Kasumi-1 (cell line): ENCODE results near the gene NRL.
A peak's percentile ranks its signal among the peaks of the same experiment; 100 is the strongest.

Experiments used
- DNase-seq, 2 experiments: peaks; one replicate each; lab custom pipeline; 2025; lab: John Stamatoyannopoulos, UW

NRL gene

DNA sequence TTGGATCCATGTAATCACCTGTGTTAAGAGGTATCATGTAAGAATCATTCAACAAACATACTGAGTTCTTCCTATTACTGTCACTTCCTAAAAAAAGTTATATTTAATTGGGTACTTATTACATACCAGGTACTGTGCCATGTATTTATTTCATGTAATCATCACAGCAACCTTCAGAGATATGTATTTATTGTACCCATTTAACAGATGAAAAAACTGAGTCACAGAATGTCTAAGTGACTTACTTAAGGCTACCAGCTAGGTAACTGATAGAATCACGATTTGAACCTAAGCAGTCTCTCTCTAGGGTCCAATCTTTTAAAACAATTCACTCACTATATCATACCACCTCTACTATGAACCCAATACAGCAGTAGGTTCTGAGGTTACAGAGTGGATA, 29.7 kb upstream of the NRL start:
- no peak for DNase-seq

DNA sequence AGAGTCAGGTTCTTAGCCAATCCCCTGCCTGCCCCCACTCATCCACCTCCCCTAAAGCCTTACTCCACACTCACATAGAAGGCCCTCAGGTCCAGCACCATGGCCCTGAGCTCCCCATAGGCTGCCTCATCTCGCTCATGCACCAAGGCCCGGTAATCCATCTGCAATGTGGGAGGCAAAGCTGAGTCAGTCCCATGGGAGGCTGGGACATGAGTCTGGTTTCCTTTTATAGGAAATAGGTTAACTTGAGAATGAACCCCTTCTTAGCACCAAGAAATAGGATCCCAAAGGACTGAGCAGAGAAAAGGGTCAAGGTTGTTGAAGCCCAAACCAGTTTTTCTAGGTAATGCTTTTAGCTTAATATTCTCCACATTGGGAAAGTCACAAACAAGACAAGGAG, 28.8 kb upstream of the NRL start:
- no peak for DNase-seq

DNA sequence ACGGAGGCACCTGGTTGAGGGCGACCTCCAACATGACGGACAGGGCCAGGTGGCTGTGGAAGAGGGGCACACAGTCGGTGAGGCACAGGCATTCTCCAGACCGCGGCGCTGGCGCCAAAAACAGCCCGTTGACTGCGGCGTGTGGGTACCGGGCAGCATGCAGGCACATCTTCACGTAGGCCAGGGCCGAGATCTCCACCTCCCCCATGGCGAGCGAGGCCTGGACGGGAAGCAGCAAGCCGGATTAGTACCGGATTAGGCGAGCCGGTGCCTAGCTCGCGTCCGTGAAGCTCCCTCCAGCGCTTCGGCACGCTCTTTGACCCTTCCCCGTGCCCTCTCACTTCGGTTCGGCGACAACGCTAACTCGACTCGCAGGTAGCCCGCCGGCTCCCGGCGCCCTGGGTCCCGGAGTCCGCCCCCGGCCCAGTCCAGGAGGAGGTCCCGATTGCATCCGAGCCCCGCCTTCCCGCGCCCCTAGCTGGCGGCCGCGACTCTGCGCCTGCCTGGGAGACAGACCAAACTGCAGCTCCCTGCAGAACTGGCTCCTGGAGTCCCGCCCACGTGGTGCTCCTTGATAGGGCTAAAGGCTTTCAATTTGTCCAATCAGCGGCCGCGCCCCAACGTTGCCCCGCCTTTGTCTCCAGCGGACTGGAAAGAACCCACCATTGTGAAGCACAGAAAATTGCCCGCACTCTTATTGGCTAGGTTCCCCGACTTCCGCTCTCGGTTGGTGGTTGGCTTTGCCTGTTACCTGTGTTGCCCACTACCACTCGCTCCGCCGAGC, 26.5 kb upstream of the NRL start, which contains the start of gene EMC9:
Gene EMC9, minus strand, starts transcription at position 495 of the 784 bp plus-strand sequence. Its CDS starts 287 bp downstream, at position 208.
- peak; percentile 99 for DNase-seq

DNA sequence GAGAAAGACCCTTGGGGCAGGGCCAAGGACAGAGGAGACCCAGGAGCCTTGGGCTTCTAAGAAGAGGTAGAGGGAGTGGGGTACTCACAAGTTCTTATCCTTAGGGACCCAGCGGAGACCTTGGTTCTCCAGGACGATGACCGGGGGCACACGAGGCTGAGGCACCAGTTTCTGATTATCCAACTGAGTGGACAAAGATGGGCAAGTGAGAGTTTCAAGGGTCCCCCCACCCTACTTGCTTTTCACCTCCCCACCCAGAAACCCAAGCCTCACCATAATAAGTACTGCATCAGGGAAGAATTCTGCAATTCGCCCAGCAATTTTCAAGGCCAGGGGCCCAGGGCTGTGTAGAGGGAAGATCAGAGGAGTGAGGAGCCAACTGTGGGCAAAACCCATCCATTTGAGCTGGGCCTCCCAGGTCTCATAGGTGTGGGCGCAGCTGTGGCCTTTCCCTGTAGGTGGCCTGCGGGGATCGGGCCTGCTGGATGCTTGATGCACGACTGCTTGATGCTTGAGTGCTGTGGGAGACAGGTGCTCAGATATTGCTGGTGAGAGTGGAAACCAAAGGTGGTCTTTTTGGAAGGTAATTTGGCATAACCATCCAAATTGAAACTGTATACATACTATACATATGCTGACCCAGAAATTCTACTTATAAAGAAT, 24.7 kb upstream of the NRL start:
- no peak for DNase-seq

DNA sequence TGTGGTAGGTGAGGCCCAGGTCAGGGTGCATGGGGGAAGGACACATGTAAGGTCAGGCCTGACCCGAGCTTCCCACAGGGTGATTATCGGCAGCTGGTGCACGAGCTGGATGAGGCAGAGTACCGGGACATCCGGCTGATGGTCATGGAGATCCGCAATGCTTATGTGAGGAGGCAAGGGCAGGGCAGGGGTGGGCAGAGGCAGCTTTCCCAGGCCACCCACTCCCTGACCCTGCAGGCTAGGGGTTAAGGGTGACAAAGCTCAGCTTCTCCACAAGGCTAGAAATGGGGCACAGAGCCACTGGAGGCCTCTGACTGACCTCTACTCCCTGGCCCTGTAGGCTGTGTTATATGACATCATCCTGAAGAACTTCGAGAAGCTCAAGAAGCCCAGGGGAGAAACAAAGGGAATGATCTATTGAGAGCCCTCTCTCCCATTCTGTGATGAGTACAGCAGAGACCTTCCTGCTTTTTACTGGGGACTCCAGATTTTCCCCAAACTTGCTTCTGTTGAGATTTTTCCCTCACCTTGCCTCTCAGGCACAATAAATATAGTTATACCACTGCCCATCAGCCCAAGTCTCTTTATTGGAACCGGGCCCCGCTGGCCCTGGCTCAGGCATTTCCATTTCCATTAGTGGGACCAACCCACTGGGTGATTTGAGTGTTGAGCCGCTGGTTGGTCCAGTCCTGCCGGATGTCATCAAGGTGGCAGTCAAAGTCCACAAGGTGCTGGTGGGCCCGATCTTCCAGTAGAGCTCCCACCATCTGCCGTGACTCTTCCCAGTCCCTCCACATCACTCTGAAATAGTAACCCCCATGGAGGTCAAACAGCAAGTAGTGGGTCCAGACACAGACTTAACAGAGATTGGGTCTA, 23.9 kb upstream of the NRL start:
- DNase-seq: no peak

DNA sequence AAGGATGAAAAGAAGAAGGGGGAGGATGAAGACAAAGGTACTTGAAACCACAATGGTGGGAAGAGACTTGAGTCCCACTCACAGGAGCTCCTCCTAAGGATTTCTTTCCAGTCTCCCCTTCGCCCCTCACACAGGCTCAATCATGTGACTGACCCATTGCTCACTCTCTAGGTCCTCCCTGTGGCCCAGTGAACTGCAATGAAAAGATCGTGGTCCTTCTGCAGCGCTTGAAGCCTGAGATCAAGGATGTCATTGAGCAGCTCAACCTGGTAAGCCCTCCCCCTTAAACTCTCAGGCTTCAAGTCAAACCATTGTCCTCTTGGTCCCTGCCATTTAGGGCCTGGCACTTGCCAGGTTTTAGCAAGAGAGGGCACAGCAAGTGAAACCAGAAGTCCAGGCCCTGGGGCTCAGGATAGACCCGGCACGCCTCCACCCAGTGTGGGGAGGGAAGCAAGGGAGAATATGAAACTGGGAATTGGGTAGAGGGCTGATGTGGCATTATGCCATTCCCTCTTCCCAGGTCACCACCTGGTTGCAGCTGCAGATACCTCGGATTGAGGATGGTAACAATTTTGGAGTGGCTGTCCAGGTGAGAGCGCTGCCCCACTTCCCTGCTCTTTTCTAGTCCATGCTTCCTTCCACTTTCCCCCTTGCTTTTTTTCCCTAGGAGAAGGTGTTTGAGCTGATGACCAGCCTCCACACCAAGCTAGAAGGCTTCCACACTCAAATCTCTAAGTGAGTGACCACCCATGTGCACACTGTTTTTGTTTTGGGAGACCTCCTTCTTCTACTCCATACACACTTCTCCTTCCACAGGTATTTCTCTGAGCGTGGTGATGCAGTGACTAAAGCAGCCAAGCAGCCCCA, 23.0 kb upstream of the NRL start:
- no peak for DNase-seq

DNA sequence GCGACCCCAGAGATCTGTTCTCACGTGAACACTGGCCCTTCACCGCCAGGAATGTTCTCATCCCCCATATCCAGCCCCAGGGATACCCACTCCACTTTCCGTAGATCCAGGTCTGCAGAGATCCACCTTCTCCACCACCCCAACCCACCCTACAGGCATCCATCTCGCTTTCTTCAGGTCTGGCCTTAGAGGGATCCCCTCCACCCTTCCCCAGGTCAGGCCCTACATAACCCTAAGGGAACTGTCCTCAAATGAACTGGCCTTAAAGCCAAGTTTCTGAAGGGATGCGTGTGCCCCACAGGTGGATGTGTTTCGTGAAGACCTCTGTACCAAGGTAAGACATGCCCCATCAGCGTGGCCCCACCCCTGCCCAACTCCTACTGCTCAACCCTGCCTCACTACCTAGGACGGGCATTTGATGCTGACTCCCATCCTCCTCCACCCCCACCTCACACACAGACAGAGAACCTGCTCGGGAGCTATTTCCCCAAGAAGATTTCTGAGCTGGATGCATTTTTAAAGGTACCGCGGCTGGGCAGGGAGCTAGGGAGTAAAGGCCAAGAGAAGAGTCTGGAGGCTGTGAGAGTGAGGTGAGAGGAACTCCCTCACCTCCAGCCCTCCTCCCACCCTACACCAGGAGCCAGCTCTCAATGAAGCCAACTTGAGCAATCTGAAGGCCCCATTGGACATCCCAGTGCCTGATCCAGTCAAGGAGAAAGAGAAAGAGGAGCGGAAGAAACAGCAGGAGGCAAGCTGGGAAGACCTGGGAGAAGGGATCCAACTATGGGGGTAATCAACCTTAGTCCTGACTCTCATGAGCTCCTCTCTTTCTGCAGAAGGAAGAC, 22.2 kb upstream of the NRL start:
- DNase-seq: no peak

DNA sequence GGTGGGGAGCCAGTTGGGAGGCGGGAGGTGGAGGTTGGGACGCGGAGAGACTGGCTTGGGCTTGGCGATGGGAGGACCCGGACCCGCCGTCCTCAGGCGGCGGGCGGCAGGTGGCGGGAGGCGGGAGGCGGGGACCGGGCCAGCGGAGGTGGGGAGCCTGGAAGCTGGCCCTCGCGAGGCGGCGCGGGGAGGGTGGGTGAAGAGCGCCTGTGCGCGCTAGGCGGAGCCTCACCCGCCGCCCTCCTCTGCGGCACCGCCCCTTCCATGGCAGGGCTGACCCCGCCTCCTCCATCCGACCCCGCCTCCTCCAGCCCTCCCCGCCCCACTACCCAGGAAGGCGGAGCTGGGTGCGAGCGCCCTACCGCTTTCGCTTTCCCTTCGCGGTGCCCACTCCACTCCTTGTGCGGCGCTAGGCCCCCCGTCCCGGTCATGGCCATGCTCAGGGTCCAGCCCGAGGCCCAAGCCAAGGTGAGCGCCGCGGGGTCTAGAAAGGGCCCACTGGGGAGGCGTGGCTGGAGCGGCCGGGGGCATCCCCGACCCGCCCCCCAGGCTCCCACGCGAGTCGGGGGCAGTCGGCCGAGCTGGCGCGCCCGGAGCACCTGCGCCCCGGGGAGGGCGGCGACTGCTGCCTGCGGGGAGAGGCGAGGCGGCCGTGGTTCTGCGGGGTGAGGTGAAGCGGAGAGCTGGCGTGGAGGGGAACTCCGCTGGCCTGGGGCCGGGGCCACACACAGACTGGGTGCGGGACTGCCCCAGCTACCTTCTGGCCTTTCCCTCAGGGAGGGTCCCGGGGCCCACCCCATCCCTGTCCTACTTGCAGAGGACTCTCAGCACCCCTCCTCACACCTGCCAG, 21.3 kb upstream of the NRL start, which contains the start of gene PSME1:
Gene PSME1, plus strand, starts transcription at position 361 of the 850 bp plus-strand sequence. Its CDS starts 69 bp downstream, at position 430.
- DNase-seq: peak; percentile 83 to 86

DNA sequence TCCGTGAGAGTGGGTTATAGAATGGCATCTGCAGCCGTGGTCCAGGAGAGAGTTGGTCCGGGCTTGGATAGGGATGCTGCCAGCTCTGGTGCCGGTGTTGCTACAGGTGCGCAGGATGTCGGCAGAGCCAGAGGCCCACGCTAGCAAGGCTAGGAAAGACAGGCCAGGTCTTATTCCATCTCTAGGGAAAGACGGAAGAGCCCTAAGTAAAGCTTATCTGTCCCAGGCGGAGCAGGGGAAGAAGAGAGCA, 20.8 kb upstream of the NRL start:
- peak in 1 of 2 experiments; percentile 50 for DNase-seq

DNA sequence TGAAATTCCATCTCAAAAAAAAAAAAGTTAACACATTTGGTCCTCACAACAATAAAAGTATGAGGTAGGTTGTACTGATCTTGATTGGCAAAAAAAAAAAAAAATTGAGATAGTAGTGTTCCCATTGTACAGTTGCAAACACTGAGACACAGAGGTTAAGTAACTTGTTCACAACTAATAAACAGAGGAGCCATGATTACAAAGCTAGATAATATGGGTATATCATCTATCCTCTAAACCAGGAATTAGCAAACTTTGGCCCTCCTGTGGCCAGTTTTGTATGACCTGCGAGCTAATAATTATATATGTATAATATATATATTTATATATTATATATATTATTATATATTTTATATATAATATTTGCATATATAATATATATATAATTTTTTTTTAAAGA, 19.0 kb upstream of the NRL start:
- peak in 1 of 2 experiments; percentile 25 for DNase-seq

DNA sequence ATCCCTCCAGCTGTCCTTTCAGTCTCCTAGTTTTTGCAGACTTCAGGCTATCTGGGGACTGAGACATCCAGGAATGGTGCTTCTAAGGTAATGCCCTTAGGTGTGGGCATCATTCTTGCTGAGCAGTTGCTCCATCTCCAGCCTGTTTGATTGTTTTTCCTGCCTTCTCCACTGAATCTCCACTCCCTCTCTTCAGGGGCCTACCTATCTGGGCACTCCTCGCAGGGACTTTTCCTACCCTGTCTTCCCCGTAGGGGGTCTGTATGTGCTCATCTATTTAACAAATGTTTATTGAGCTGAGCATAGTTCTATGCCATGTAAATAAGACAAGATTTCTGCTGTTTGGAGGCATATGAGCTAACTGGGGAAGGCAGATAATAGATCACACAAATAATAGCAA, 18.2 kb upstream of the NRL start:
- DNase-seq: no peak

DNA sequence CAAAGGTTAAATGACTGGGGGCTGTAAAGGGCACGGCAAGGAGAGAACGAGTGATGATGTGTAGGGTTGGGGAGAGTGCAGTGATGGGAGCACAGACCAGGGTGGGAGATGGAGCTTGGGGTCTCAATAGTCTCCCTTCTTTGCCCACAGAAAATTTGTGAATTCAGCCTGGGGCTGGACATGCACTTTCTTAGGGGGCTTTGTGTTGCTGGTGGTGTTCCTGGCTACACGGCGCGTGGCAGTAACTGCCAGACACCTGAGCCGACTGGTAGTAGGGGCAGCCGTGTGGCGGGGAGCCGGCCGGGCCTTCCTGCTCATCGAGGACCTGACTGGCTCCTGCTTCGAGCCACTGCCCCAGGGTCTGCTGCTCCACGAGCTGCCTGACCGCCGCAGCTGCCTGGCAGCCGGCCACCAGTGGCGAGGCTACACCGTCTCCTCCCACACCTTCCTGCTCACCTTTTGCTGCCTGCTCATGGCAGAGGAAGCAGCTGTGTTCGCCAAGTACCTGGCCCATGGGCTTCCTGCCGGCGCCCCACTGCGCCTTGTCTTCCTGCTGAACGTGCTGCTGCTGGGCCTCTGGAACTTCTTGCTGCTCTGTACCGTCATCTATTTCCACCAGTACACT, 17.4 kb upstream of the NRL start:
- DNase-seq: no peak

DNA sequence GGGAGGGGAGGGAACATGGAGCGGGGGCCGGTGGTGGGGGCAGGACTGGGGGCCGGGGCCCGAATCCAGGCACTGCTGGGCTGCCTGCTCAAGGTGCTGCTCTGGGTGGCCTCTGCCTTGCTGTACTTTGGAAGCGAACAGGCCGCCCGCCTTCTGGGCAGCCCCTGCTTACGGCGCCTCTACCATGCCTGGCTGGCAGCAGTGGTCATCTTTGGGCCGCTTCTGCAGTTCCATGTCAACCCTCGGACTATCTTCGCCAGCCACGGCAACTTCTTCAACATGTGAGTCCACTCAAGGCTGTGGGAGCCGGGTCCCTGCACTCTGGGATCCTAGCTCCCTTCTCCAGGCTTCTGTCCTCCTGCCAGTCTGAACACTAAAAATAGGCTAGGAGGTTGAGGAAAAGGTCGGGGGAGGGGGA, 16.8 kb upstream of the NRL start:
- no peak for DNase-seq

DNA sequence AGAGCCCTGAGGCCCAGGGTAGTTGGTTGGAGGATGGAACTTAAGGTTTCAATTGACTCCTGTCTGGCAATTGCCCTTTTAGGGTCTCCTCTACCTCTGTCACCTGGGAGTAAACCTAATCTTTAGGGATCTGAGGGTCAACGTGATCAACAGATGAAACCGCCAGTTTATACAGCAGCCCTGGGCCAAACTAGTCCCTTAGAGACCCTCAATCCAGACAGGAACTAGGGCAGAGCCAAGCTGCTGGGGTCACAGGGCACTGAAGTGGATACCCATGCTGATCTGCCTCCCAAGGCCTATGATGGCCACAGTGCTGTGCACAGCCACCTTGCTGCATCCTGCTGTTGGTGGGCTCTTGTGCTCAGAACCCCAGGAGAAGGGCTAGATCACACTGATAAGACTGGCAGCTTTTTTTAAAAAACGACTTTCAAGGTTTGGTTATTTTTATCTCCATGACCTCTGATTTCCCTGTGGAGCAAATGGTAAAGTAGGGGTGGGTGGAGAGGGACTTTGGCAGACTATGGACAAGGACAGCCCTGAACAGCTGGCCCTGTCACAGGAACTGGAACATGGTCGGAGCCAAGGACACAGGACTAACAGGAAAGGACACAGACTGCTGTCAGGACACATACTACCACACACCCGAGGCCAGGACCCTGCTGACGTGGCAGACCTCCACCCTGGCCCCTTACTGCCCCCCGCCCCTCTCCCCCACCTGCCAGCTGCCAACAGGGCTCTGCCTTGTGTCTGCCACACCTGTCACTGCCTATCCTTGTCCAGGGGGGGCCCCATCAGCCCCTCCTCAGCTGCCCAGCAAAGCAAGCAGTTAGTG, 16.2 kb upstream of the NRL start:
- DNase-seq: no peak

DNA sequence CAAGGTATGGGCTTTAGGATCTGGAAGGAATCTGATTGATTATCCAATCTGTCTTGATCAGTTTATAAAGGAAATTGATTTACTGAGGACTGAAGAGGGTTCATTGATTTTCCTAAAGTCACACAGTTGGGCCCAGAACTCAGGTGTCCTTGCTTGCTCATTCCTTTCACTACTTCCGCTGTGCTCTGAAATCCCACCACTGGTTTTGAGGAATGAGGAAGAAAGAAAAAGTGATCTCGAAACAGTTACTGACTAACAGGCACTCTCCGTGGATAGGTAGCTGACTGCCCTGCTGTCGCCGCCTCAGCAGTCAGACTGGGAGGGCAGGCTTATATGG, 15.6 kb upstream of the NRL start, which contains the start of gene FITM1:
Gene FITM1, plus strand, starts transcription at position 280 of the 337 bp plus-strand sequence. CDS start 905 bp downstream, outside the sequence.
- DNase-seq: no peak

DNA sequence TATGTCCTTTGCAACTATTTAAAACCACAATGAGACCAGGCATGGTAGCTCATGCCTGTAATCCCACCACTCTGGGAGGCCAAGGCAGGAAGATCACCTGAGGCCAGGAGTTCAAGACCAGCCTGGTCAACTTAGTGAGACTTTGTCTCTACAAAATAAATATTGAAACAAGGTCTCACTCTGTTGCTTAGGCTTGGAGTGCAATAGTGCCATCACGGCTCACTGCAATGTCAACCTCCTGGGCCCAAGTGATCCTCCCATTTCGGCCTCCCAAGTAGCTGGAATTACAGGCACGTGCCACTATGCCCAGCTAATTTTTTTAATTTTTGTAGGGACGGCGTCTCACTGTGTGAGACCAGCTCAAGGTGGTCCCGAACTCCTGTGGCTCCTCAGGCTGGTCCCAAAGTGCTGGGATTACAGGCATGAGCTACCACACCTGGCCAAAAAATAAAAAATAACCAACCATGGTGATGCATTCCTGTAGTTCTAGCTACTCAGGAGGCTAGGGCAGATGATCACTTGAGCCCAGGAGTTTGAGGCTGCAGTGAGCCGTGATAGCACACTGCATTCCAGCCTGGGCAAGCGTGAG, 14.8 kb upstream of the NRL start:
- DNase-seq: no peak

DNA sequence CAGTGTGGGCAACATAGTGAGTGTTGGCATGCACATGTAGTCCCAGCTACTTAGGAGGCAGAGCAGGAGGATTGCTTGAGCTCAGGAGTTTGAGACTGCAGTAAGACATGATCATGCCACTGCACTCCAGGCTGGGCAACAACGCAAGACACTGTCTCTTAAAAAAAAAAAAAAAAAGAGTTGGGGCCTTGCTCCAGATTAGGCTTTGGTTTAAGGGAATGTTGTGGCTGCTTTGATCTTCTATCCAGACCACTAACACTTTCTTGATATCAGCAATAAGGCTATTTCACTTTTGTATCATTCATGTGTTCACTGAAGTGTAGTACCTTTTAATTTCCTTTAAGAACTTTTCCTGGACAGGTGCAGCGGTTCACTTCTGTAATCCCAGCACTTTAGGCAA, 12.9 kb upstream of the NRL start:
- no peak for DNase-seq

DNA sequence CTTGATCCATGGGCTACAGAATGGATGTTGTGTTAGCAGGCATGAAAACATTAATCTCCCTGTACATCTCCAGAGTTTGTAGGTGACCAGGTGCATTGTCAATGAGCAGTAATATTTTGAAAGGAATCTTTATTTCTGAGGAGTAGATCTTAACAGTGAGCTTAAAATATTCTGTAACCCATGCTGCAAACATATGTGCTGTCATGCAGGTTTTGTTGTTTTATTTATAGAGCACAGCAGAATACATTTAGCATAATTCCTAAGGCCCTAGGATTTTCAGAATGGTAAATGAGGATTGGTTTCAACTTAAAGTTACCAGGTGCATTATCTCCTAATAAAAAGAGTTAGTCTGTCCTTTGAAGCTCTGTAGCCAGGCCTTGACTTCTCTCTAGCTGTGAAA, 12.2 kb upstream of the NRL start:
- no peak for DNase-seq
